Measurements from ENCODE around the gene THTPA.

The THTPA gene

DNA sequence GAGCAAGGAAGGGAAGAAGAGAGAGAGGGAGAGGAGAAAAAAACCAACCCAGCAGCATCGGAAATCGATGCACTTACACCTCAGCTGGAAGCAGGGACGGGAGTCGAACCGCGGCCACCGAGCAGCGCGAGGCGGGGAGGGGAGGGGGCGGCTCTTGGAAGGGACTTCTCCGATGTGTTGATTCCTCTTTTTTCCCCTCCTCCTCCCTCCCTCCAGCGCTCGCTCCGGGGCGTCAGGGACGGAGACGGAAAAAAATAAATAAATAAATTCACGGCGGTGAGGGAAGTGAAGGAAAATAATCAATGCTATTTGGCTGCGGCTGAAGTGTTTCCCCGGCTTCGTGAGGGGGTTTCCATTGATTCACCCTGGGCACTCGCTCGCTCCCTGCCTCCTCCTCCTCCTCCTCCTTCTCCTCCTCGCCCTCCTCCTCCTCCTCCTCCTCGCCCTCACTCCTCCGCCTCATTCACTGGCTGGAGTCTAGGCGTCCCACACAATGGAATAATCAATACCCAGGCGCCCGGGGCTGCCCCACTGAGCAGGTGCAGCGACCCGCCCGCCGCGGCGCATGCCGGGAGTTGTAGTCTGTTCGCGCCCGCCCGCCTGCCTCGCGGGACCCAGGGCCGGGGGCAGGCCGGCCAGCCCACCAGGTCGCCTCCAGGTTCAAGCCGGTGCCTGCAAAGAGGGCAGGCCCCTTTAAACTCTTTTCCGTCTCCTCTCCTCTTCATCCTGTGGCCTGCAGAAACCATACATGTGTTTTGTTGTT lies 4.6 kb upstream of the THTPA start, which contains the start of gene ZFHX2:
ZFHX2 (minus strand) TSS at position 500 of the 763 bp plus-strand sequence. CDS start 16,440 bp downstream, outside the sequence.
- DNase-seq (ENCODE audit: low read depth), result peak; percentile 58

DNA sequence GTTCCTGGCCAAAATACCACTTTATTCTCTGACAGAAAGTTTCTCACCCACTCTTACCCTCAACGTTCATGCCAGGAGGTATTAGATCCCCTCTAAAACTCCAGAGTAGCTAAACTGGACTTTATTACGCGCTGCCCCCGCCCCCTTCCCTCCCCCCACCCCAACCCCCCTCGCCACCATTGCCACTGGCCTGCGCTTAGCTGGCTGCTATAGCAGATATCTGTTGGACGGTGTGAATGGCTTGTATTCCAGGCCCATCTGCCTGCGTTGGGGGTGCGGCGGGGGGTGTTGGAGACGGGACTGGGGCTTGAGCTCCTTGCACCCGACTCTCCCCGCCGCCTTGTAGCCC lies 564 bp upstream of the THTPA start:
- no peak for DNase-seq (ENCODE audit: low read depth)

GRCh38 chr14:23556700-23557440 lies 799 bp downstream of the THTPA start:
- DNase-seq (ENCODE audit: low read depth), result no peak

- no peak for DNase-seq (ENCODE audit: low read depth)
These were observed 1.4 kb downstream of the THTPA start for GRCh38 chr14:23557521-23557920.

- no peak for DNase-seq (ENCODE audit: low read depth)
These were observed 1.9 kb downstream of the THTPA start for GRCh38 chr14:23557946-23558345.

- DNase-seq (ENCODE audit: low read depth), result no peak
These were observed 2.4 kb downstream of the THTPA start for GRCh38 chr14:23558346-23559009.

- DNase-seq (ENCODE audit: low read depth), result peak; percentile 48
These were observed 3.2 kb downstream of the THTPA start for GRCh38 chr14:23559010-23559925.

DNA sequence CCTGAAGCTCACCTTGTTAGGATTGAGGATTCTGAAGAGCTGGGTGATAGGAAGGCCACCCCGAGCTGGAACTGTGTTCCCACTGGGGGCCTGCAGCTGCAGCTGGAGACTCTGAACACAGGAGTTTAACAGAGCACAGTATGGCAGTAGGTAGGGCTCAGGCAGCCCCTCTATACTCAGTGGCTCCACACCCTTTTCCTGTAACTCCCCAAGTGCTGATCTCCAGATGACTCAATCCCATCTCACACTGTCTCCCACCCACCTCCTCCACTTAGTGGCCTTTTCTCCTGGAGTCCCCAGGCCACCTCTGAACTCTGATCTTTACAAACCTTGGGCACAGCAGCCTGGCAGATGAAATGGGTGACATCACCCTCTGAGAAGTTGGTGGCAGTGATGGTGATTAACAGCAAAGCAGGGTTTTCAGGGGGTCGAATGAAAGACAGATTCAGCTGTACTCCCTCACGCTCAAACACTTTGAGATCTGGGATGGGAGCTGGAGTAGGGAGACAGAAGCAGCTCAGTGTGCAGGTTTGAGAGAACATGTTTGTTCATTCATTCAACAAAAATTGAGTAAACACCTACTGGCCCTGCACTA lies 4.0 kb downstream of the THTPA start:
- DNase-seq (ENCODE audit: low read depth), result no peak

DNA sequence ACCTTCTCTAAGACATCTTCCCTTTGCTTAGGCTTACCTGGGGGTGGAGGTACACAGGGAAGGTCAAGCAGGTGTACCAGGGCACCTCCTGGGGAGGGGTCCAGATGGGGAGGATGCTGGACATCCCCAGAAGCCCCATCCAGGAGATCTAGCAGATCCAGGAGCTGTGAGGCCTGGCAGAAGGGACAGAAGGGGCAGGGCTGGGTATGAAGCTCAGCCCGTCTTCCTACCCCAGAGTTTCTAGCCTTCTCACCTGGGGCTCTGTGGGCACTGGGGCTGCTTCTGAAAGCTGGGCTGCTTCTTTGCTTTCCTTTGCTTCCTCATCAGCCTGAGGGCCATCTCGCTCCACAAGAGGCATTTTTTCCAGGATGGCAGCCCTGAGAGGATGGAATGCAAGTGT lies 5.2 kb downstream of the THTPA start:
- DNase-seq (ENCODE audit: low read depth), result no peak

DNA sequence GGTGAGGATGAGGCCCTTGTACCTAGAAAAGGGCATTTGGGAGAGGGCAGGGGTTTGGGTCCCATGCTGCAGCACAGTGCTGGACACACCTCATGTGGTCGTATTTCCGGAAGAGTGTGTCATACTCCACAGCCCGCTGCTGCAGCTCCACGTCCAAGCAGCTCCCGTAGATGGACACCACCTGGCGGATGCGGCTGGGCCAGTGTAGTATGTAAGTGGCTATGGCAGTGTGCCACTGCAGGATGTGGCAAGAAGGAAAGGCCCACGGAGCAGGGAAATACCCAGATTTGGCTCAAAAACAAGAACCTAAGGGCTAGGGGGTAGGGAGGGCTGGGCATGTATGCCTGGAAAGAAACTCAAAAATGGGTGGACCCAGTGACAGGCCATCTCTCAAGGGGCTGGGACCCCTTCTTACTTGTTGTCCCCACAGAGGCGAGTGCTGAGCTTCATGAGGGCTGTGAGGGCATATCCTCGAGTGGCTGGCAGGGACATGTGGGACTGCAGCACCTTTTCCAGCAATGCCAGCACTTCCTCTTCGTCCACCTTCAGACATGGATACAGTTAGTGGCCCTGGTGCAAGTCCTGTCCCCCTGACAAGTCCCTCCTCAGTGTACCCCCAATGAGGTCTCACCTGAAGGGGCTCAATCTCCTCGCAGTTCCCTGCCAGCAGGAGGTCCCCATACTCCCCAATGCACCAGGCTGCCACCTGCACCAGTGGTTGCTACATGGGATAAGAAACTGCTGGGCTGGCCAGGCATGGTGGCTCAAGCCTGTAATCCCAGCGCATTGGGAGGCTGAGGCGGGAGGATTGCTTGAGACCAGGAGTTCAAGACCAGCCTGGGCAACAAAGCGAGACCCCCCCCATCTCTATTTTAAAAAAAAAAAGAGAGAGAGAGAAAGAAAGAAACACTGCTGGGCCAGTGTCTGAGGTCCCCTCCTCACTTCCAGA lies 6.1 kb downstream of the THTPA start:
- no peak for DNase-seq (ENCODE audit: low read depth)

- DNase-seq (ENCODE audit: low read depth), result peak; percentile 38
These were observed 6.9 kb downstream of the THTPA start for GRCh38 chr14:23562822-23563472.

- no peak for DNase-seq (ENCODE audit: low read depth)
These were observed 7.6 kb downstream of the THTPA start for GRCh38 chr14:23563473-23564180.

DNA sequence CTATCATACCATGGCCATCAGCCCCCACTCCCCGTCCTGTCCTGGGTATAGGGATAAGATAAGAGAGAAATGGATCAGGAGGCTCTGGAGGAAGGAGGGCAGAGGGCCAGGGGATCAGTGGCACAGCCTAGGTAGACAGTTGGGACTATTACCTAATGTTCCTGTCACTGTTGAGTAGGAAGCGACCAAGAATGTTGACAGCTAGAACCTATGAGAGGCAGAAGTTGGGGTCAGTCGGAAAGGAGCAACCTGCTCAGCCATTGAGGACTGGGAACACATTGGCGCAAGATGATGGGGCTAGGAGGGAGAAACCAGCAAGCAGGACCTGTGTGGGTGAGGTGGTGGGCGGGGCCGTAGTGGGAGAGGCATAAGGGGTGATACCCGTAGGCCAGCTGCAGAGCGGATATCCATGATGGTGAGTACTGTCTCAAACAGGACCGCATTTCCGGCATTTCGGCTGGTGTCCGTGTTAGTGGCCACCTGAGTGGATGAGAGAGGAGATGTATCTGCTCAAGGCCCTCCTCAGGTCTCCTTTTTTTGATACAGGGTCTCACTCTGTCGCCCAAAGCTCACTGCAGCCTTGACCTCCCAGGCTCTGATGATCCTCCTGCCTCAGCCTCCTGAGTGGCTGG lies 8.2 kb downstream of the THTPA start:
- no peak for DNase-seq (ENCODE audit: low read depth)

- no peak for DNase-seq (ENCODE audit: low read depth)
These were observed 8.8 kb downstream of the THTPA start for GRCh38 chr14:23564876-23565275.

DNA sequence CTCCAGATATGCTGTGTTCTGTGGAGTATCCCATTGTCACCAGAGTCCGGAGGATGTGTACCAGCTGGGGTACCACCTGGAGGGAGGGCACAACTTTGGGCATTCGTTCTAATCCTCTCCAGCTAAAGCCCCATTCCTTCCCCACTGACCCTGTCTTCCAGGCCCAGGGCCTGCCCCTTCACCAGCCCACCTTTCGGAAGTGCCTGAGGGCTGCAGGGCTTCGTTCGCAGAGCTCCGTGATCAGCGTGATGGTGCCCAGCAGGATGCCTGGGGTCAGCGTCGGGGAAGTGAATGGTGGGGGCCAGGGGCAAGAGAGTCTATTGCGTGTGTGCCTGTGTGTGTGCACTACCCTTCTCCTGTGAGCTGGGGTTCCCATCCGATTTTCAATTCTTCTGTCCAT lies 9.6 kb downstream of the THTPA start:
- no peak for DNase-seq (ENCODE audit: low read depth)

DNA sequence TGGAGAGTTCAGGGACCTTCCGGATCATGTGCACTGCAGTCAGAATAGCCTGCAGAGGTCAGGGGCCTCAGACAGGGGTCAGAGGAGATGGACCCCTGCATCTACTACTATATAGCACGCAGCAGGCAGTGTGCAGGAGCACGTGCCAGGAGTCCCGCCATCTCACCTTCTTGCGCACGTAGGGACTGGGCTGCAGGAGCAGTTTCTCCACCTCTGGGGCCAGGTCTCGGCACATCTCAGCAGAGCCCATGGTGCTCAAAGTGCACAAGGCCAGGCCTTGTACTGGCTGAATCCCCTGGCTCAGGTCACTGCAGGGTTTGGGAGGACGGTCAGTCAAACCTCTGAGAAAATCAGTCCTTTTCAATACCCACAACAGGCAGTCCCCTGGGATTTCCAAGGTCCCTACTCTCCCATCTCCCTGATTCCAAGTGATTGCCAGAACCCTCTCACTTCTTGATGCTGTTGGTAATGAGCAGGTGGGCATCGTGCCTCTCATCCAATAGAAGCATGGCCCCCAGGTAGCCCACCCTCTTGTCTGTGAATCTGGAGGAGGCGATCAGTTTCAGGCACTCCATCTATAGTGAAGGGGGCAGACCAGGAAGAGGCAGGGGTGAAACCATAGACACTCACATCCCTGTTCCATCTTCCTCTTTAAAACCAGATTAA lies 10.2 kb downstream of the THTPA start:
- no peak for DNase-seq (ENCODE audit: low read depth)

GRCh38 chr14:23566778-23567185 lies 10.7 kb downstream of the THTPA start:
- no peak for DNase-seq (ENCODE audit: low read depth)
